ENCODE data around the gene CEP70. TPM values are rescaled to one million over a fixed set of nuclear protein-coding genes. Genes with fewer than 3 reads are reported as not detected.
"Not testable (repeated sequence)": the region's sequence is repeated elsewhere in the genome, so short reads cannot be mapped to it uniquely, and the experiment has no call there.

Gene CEP70
- total RNA-seq, 4 donors from 2014 or later: 10.2 to 13.5 (median 12.2) TPM

GRCh38 chr3:138578961-138579574 lies 15.0 kb downstream of the CEP70 start:
- WGBS, 2 donors: 82 to 87% methylated on average over 6 of the region's 6 CpGs
- intact Hi-C loops (cut with DNase I; ENCODE audit: low total_unique reads): no loop called here
- TF ChIP-seq CTCF (IDR thresholded peaks at IDR 0.05): no peak
- H3K4me3 ChIP-seq (ENCODE audit: low read depth, poor library complexity, severe bottlenecking): no peak overlapping the region
- no peak for DNase-seq (ENCODE audit: low spot score in 2 of 2)

- TF ChIP-seq POLR2A (IDR thresholded peaks at IDR 0.05) (no peak), CTCF (IDR thresholded peaks at IDR 0.05) (no peak)
- no peak overlapping the region for H3K4me3 ChIP-seq (ENCODE audit: low read depth, poor library complexity, severe bottlenecking)
- 66 to 79% methylated on average over 4 of the region's 4 CpGs for WGBS, 2 donors
- intact Hi-C loops (cut with DNase I; ENCODE audit: low total_unique reads): no loop called here
- DNase-seq (ENCODE audit: low spot score in 2 of 2): no peak
Measured at GRCh38 chr3:138578141-138578540, 15.9 kb downstream of the CEP70 start.

GRCh38 chr3:138573138-138573537 lies 20.9 kb downstream of the CEP70 start:
- DNase-seq (ENCODE audit: low spot score in 2 of 2): no peak
- no peak for TF ChIP-seq POLR2A (IDR thresholded peaks at IDR 0.05)
- no peak for TF ChIP-seq CTCF (IDR thresholded peaks at IDR 0.05)
- no peak overlapping the region for H3K4me3 ChIP-seq (ENCODE audit: low read depth, poor library complexity, severe bottlenecking)
- intact Hi-C loops (cut with DNase I; ENCODE audit: low total_unique reads): no loop called here
- WGBS, 2 donors: 96 to 98% methylated on average over 1 of the region's 1 CpG

- H3K4me3 ChIP-seq (ENCODE audit: low read depth, poor library complexity, severe bottlenecking); DNase-seq (ENCODE audit: low spot score in 2 of 2); intact Hi-C loops (cut with DNase I; ENCODE audit: low total_unique reads): not testable (repeated sequence)
- 96 to 98% methylated on average over 8 of the region's 8 CpGs for WGBS, 2 donors
Measured at GRCh38 chr3:138569624-138570023, 24.4 kb downstream of the CEP70 start.

- 85 to 88% methylated on average over 2 of the region's 2 CpGs for WGBS, 2 donors
- DNase-seq (ENCODE audit: low spot score in 2 of 2): no peak
- intact Hi-C loops (cut with DNase I; ENCODE audit: low total_unique reads): no loop called here
- H3K4me3 ChIP-seq (ENCODE audit: low read depth, poor library complexity, severe bottlenecking): no peak overlapping the region
- TF ChIP-seq POLR2A (IDR thresholded peaks at IDR 0.05) (no peak), CTCF (IDR thresholded peaks at IDR 0.05) (no peak)
Measured at GRCh38 chr3:138569090-138569489, 25.0 kb downstream of the CEP70 start.

- no peak for TF ChIP-seq POLR2A (IDR thresholded peaks at IDR 0.05)
- TF ChIP-seq CTCF (IDR thresholded peaks at IDR 0.05): no peak
- H3K4me3 ChIP-seq (ENCODE audit: low read depth, poor library complexity, severe bottlenecking): no peak overlapping the region
- intact Hi-C loops (cut with DNase I; ENCODE audit: low total_unique reads): no loop called here
- no peak for DNase-seq (ENCODE audit: low spot score in 2 of 2)
Measured at GRCh38 chr3:138567403-138567802, 26.7 kb downstream of the CEP70 start.

GRCh38 chr3:138566293-138566692 lies 27.8 kb downstream of the CEP70 start:
- H3K4me3 ChIP-seq (ENCODE audit: low read depth, poor library complexity, severe bottlenecking); DNase-seq (ENCODE audit: low spot score in 2 of 2); intact Hi-C loops (cut with DNase I; ENCODE audit: low total_unique reads): not testable (repeated sequence)
- 74 to 94% methylated on average over 2 of the region's 2 CpGs for WGBS, 2 donors

- intact Hi-C loops (cut with DNase I; ENCODE audit: low total_unique reads); DNase-seq (ENCODE audit: low spot score in 2 of 2); H3K4me3 ChIP-seq (ENCODE audit: low read depth, poor library complexity, severe bottlenecking): not testable (repeated sequence)
- whole genome bisulfite sequencing, 2 donors: 97 to 100% methylated on average over 1 of the region's 1 CpG
Measured at GRCh38 chr3:138562902-138563301, 31.2 kb downstream of the CEP70 start.
